Bronchial epithelial cell (primary cell): Measurements from ENCODE around the gene MTHFD2. TPM values are rescaled to one million over a fixed set of nuclear protein-coding genes. Genes with fewer than 3 reads are reported as not detected.

Experiments
- DNase-seq: peaks from one replicate; pipeline ENCODE4 v3.0.0-alpha.2; 2010; ENCODE audit warnings: low read depth
- FAIRE-seq: peaks from 2 replicates; lab custom pipeline; 2011; peaks lifted over from hg19 to GRCh38; lab: Jason Lieb, UNC
- H3K27me3 ChIP-seq: 2 replicates; pipeline ENCODE4 v1.5.1; 2011; ENCODE audit warnings: low read length; ENCODE audit not compliant: control insufficient read depth, insufficient read depth
- H3K36me3 ChIP-seq: 2 replicates; pipeline ENCODE4 v1.5.1; 2011; ENCODE audit warnings: low read length; ENCODE audit not compliant: control insufficient read depth, insufficient read depth
- H3K4me3 ChIP-seq: 2 replicates; pipeline ENCODE4 v1.5.1; 2011; ENCODE audit warnings: mild to moderate bottlenecking, low read depth, low read length, control low read depth
- total RNA-seq: library from RNA; depleted of rRNA; stranded (reverse); fragments of >200 nt; gene quantifications from 2 replicates; pipeline ENCODE4 v1.2.1, GENCODE V29; 2014
- TF ChIP-seq, protein P1 (sequence below): IDR thresholded peaks from 2 replicates; pipeline ENCODE4 v1.5.1; 2011; ENCODE audit warnings: mild to moderate bottlenecking, moderate library complexity, low read length, control low read depth, inconsistent platforms; ENCODE audit not compliant: insufficient read depth, severe bottlenecking

Gene MTHFD2
- total RNA-seq, 1 donor from 2014 or later = 305 TPM

DNA sequence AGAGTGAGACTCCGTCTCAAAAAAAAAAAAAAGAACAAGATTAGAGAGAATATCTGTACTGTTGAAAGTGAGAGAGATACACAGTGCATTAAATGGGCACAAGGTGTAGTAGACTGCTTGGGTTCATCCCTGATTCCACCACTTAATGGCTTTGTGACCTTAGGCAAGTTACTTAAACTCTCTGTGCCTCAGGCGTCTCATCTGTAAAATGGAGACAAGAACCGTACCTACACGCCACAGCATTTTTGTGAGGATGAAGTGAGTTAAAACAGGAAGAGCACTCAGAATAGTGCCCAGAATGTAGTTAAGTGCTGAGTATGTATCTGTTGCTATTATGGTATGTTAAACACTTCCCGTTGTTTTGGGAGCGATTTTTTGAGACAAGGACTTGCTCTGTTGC, 64.3 kb downstream of the MTHFD2 start:
- TF ChIP-seq, protein P1, sequence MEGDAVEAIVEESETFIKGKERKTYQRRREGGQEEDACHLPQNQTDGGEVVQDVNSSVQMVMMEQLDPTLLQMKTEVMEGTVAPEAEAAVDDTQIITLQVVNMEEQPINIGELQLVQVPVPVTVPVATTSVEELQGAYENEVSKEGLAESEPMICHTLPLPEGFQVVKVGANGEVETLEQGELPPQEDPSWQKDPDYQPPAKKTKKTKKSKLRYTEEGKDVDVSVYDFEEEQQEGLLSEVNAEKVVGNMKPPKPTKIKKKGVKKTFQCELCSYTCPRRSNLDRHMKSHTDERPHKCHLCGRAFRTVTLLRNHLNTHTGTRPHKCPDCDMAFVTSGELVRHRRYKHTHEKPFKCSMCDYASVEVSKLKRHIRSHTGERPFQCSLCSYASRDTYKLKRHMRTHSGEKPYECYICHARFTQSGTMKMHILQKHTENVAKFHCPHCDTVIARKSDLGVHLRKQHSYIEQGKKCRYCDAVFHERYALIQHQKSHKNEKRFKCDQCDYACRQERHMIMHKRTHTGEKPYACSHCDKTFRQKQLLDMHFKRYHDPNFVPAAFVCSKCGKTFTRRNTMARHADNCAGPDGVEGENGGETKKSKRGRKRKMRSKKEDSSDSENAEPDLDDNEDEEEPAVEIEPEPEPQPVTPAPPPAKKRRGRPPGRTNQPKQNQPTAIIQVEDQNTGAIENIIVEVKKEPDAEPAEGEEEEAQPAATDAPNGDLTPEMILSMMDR = no peak
- no peak for DNase-seq
- Histone ChIP-seq H3K36me3 (no peaks in the 10 kb centered on the region), H3K27me3 (no peaks in the 10 kb centered on the region), H3K4me3 (no peak overlapping the region)
- no peak for FAIRE-seq

- no peaks in the 10 kb centered on the region for H3K27me3 ChIP-seq
- H3K36me3 ChIP-seq = no peaks in the 10 kb centered on the region
- no peak for FAIRE-seq
- DNase-seq = no peak
- H3K4me3 ChIP-seq = no peak overlapping the region
- TF ChIP-seq, protein P1 = no peak
Observed at GRCh38 chr2:74264281-74264680, 65.9 kb downstream of the MTHFD2 start.

- no peaks in the 10 kb centered on the region for H3K36me3 ChIP-seq
- FAIRE-seq = no peak
Observed at GRCh38 chr2:74267068-74267467, 68.7 kb downstream of the MTHFD2 start.

More at GRCh38 chr2:74267068-74267467, 68.7 kb downstream of the MTHFD2 start:
- DNase-seq = peak; percentile 49
- H3K27me3 ChIP-seq = no peaks in the 10 kb centered on the region
- TF ChIP-seq, protein P1 = peak; percentile 37
- H3K4me3 ChIP-seq = no peak overlapping the region

Other genes starting within 250 kb of the MTHFD2 start
- 5.3 and 9.0 TPM in 2 replicates for gene TET3, start 213.7 kb upstream of the MTHFD2 start, total RNA-seq
- 31.1 and 52.7 TPM in 2 replicates for gene BOLA3, start 50.7 kb upstream of the MTHFD2 start, total RNA-seq
- gene MOB1A, start 19.7 kb upstream of the MTHFD2 start, total RNA-seq = 71.1 and 80.1 TPM in 2 replicates
- under 0.01 and 0.90 TPM in 2 replicates for gene SLC4A5, start 144.8 kb downstream of the MTHFD2 start, total RNA-seq
- 65.8 and 79.8 TPM in 2 replicates for gene DCTN1, start 181.7 kb downstream of the MTHFD2 start, total RNA-seq
- 0.26 TPM in 2 replicates for gene C2orf81, start 223.0 kb downstream of the MTHFD2 start, total RNA-seq
- 26.9 and 31.6 TPM in 2 replicates for gene WDR54, start 223.1 kb downstream of the MTHFD2 start, total RNA-seq
- gene RTKN, start 243.3 kb downstream of the MTHFD2 start, total RNA-seq = 22.1 and 24.1 TPM in 2 replicates